ENCODE measurements around the gene VSTM4.

DNA sequence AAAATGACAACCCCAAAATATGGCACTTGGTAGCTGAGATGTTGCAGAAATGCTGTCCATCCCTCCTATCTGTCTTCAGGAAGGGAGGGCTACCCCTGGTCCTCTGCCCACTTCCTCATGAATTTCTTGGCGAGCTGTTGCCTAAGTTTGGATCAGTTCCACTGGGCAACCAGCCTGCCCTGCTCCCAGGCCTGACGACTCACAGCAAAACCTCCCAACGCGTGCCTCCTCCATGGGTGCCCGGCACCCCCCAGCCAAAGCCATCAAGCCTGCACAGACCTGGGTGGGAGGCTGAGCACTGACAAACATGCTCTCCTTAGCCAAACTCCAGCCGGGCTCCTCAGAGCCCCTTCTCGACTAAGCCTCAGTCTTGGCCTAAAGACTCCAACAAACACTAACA, 8.9 kb downstream of the VSTM4 start:
- no peak for TF ChIP-seq CTCF (IDR thresholded peaks at IDR 0.05)
- TF ChIP-seq POLR2AphosphoS5 (IDR thresholded peaks at IDR 0.05): no peak
- TF ChIP-seq POLR2A (IDR thresholded peaks at IDR 0.05): no peak
